H7 (cell line): ENCODE data around the gene TOX3. TPM values are rescaled to one million over a fixed set of nuclear protein-coding genes. Genes with fewer than 3 reads are reported as not detected.

Experiments
- DNase-seq: peaks from one replicate; pipeline ENCODE4 v3.0.0; 2012
- H3K27me3 ChIP-seq: 2 replicates; pipeline ENCODE4 v1.6.0; 2011; ENCODE audit warnings: mild to moderate bottlenecking, low read length; ENCODE audit not compliant: control insufficient read depth, insufficient read depth
- H3K36me3 ChIP-seq: replicated peaks from 2 replicates; pipeline ENCODE4 v1.5.1; 2011; ENCODE audit warnings: low read length; ENCODE audit not compliant: control insufficient read depth, insufficient read depth
- H3K4me3 ChIP-seq: 2 replicates; pipeline ENCODE4 v1.5.1; 2011; ENCODE audit warnings: low read depth, mild to moderate bottlenecking, control low read depth, low read length, moderate library complexity; ENCODE audit not compliant: insufficient read depth
- total RNA-seq: library from RNA; depleted of rRNA; stranded (reverse); fragments of >200 nt; shearing (Covaris generic); gene quantifications from 2 replicates; pipeline ENCODE4 v1.2.3, GENCODE V29; 2014

TOX3 gene
- total RNA-seq, 1 experiment from 2014 or later, result 14.1 TPM

GRCh38 chr16:52553322-52553721 lies 6.4 kb upstream of the TOX3 start:
- Histone ChIP-seq H3K4me3 (no peak overlapping the region), H3K36me3 (no peaks in the 10 kb centered on the region), H3K27me3 (peaks cover 22% of the 10 kb centered on the region; the same call in 1 of the 2 replicates)
- DNase-seq, result no peak

GRCh38 chr16:52552643-52553042 lies 5.7 kb upstream of the TOX3 start:
- Histone ChIP-seq H3K36me3 (no peaks in the 10 kb centered on the region), H3K4me3 (no peak overlapping the region), H3K27me3 (peaks cover 29% of the 10 kb centered on the region; the same call in 1 of the 2 replicates)
- DNase-seq, result no peak

GRCh38 chr16:52549011-52549692 lies 2.2 kb upstream of the TOX3 start:
- DNase-seq, result peak; percentile 44
- Histone ChIP-seq H3K36me3 (no peaks in the 10 kb centered on the region), H3K4me3 (no peak overlapping the region), H3K27me3 (peaks cover 39% of the 10 kb centered on the region)

GRCh38 chr16:52548261-52549010 lies 1.5 kb upstream of the TOX3 start:
- Histone ChIP-seq H3K36me3 (no peaks in the 10 kb centered on the region), H3K27me3 (peaks cover 40% of the 10 kb centered on the region), H3K4me3 (no peak overlapping the region)
- peak; percentile 30 for DNase-seq

GRCh38 chr16:52547834-52548215 lies 882 bp upstream of the TOX3 start:
- peaks cover 40% of the 10 kb centered on the region for H3K27me3 ChIP-seq
- DNase-seq, result no peak
- no peaks in the 10 kb centered on the region for H3K36me3 ChIP-seq
- peak overlapping the region; percentile 53 for H3K4me3 ChIP-seq

GRCh38 chr16:52546291-52547003 lies 496 bp downstream of the TOX3 start:
- peaks cover 40% of the 10 kb centered on the region for H3K27me3 ChIP-seq
- H3K4me3 ChIP-seq, result peak overlapping the region; percentile 89
- H3K36me3 ChIP-seq, result no peaks in the 10 kb centered on the region
- peak; percentile 71 for DNase-seq

- Histone ChIP-seq H3K36me3 (no peaks in the 10 kb centered on the region), H3K27me3 (peaks cover 37% of the 10 kb centered on the region), H3K4me3 (peak overlapping the region; percentile 89)
- DNase-seq, result peak; percentile 65
Observed at GRCh38 chr16:52545898-52546266, 1.1 kb downstream of the TOX3 start.

- DNase-seq, result peak; percentile 52
- Histone ChIP-seq H3K4me3 (peak overlapping the region; percentile 89), H3K36me3 (no peaks in the 10 kb centered on the region), H3K27me3 (peaks cover 32% of the 10 kb centered on the region)
Observed at GRCh38 chr16:52545222-52545897, 1.6 kb downstream of the TOX3 start.

GRCh38 chr16:52544703-52545102 lies 2.2 kb downstream of the TOX3 start:
- DNase-seq, result no peak
- H3K27me3 ChIP-seq, result peaks cover 26% of the 10 kb centered on the region

GRCh38 chr16:52543654-52544053 lies 3.3 kb downstream of the TOX3 start:
- H3K27me3 ChIP-seq, result peaks cover 21% of the 10 kb centered on the region

More at GRCh38 chr16:52544703-52545102, 2.2 kb downstream of the TOX3 start:
- H3K4me3 ChIP-seq, result peak overlapping the region; percentile 89
- no peaks in the 10 kb centered on the region for H3K36me3 ChIP-seq

GRCh38 chr16:52540910-52541309 lies 6.0 kb downstream of the TOX3 start:
- no peak for DNase-seq
- no peaks in the 10 kb centered on the region; the same call in 1 of the 2 replicates for H3K36me3 ChIP-seq
- no peak overlapping the region for H3K4me3 ChIP-seq
- peaks cover 8% of the 10 kb centered on the region; the same call in 1 of the 2 replicates for H3K27me3 ChIP-seq

More at GRCh38 chr16:52543654-52544053, 3.3 kb downstream of the TOX3 start:
- H3K4me3 ChIP-seq, result no peak overlapping the region
- no peaks in the 10 kb centered on the region; the same call in 1 of the 2 replicates for H3K36me3 ChIP-seq
- no peak for DNase-seq

GRCh38 chr16:52539191-52539590 lies 7.8 kb downstream of the TOX3 start:
- Histone ChIP-seq H3K36me3 (no peaks in the 10 kb centered on the region; the same call in 1 of the 2 replicates), H3K27me3 (peaks cover 1% of the 10 kb centered on the region; the same call in 1 of the 2 replicates), H3K4me3 (no peak overlapping the region)
- DNase-seq, result no peak

GRCh38 chr16:52538511-52538910 lies 8.4 kb downstream of the TOX3 start:
- H3K4me3 ChIP-seq, result no peak overlapping the region
- no peaks in the 10 kb centered on the region; the same call in 1 of the 2 replicates for H3K36me3 ChIP-seq
- H3K27me3 ChIP-seq, result no peaks in the 10 kb centered on the region
- DNase-seq, result no peak

- Histone ChIP-seq H3K36me3 (no peaks in the 10 kb centered on the region; the same call in 1 of the 2 replicates), H3K4me3 (no peak overlapping the region), H3K27me3 (no peaks in the 10 kb centered on the region)
- DNase-seq, result no peak
Observed at GRCh38 chr16:52537516-52537915, 9.4 kb downstream of the TOX3 start.
